ENCODE data around the gene PVALB. TPM values are rescaled to one million over a fixed set of nuclear protein-coding genes. Genes with fewer than 3 reads are reported as not detected.
"Not testable (repeated sequence)": the region's sequence is repeated elsewhere in the genome, so short reads cannot be mapped to it uniquely, and the experiment has no call there.

Gene PVALB
- total RNA-seq, 4 donors from 2014 or later: not detected

- ATAC-seq (ENCODE audit: low FRiP score) (no peak), DNase-seq (ENCODE audit: low spot score) (no peak)
- TF ChIP-seq CTCF (IDR thresholded peaks at IDR 0.05): no peak
These were observed 61.5 kb downstream of the PVALB start for GRCh38 chr22:36755316-36755715.

- DNase-seq (ENCODE audit: low spot score): not testable (repeated sequence)
These were observed 62.0 kb downstream of the PVALB start for GRCh38 chr22:36754881-36755280.

GRCh38 chr22:36753916-36754315 is 62.9 kb downstream of the PVALB start:
- DNase-seq (ENCODE audit: low spot score) (no peak), ATAC-seq (ENCODE audit: low FRiP score) (no peak)
- no peak for TF ChIP-seq CTCF (IDR thresholded peaks at IDR 0.05)

More at GRCh38 chr22:36754881-36755280, 62.0 kb downstream of the PVALB start:
- not testable (repeated sequence) for ATAC-seq (ENCODE audit: low FRiP score)

- ATAC-seq (ENCODE audit: low FRiP score): no peak
- DNase-seq (ENCODE audit: low spot score): no peak
- TF ChIP-seq CTCF (IDR thresholded peaks at IDR 0.05): no peak
These were observed 63.6 kb downstream of the PVALB start for GRCh38 chr22:36753120-36753802.

Other genes starting within 250 kb of the PVALB start
- under 1 TPM in 1 of 4 donors, not detected in 3; 0.19 TPM for gene CACNG2, start 113.3 kb downstream of the PVALB start, total RNA-seq
- 10 to 100 TPM in 2 of 4 donors, 1 to 10 TPM in 2; 4.4 to 15.8 (median 10.8) TPM for gene IFT27, start 40.9 kb downstream of the PVALB start, total RNA-seq
- 10 to 100 TPM; 31.6 to 78.8 (median 41.6) TPM for gene NCF4, start 44.0 kb upstream of the PVALB start, total RNA-seq
- 10 to 100 TPM in 2 of 4 donors, 1 to 10 TPM in 2; 5.7 to 28.4 (median 17.0) TPM for gene CSF2RB, start 96.6 kb upstream of the PVALB start, total RNA-seq
- 100 to 1,000 TPM in 1 of 4 donors, 10 to 100 TPM in 3; 45.4 to 141 (median 78.0) TPM for gene TST, start 202.4 kb upstream of the PVALB start, total RNA-seq
- gene MPST, start 202.7 kb upstream of the PVALB start, total RNA-seq: 100 to 1,000 TPM in 3 of 4 donors, 10 to 100 TPM in 1; 73.9 to 193 (median 145) TPM
- 10 to 100 TPM in 1 of 4 donors, 1 to 10 TPM in 3; 6.2 to 17.3 (median 8.3) TPM for gene KCTD17, start 234.7 kb upstream of the PVALB start, total RNA-seq